CD14-positive monocyte (primary cell): ENCODE measurements around the gene APOBEC2. TPM values are rescaled to one million over a fixed set of nuclear protein-coding genes. Genes with fewer than 3 reads are reported as not detected.
A peak's percentile ranks its signal among the peaks of the same experiment; 100 is the strongest.

ENCODE experiments used
- DNase-seq, 3 donors: peaks; one replicate each; pipeline ENCODE4 v3.0.0-alpha.2; 2011 to 2022
- H2AFZ ChIP-seq: 2 replicates; pipeline ENCODE4 v1.6.0; 2012; ENCODE audit warnings: mild to moderate bottlenecking, low read depth, low read length, inconsistent platforms; ENCODE audit not compliant: insufficient read depth, poor library complexity, severe bottlenecking
- H3K27ac ChIP-seq, 2 donors: 1 replicate in 1 of 2; 2 replicates in 1 of 2; pipeline ENCODE4 v1.5.1; 2012 to 2013; ENCODE audit warnings: low read length in 2 of 2, control low read depth in 1 of 2, inconsistent platforms in 1 of 2, low read depth in 1 of 2, mild to moderate bottlenecking in 1 of 2
- H3K27me3 ChIP-seq, 2 donors: one replicate each; pipeline versions ENCODE4 v1.6.0 to v1.6.1; 2011 to 2013; ENCODE audit warnings: low read length in 2 of 2; ENCODE audit not compliant: control insufficient read depth in 2 of 2, insufficient read depth in 2 of 2
- H3K36me3 ChIP-seq, 2 donors: replicated peaks in 1 of 2; 1 replicate in 1 of 2; 2 replicates in 1 of 2; pipeline versions ENCODE4 v1.5.1 to v1.6.1; 2012 to 2013; ENCODE audit warnings: low read length in 2 of 2, control low read depth in 1 of 2, inconsistent platforms in 1 of 2, mild to moderate bottlenecking in 1 of 2; ENCODE audit not compliant: insufficient read depth in 2 of 2, control insufficient read depth in 1 of 2
- H3K4me1 ChIP-seq, 2 donors: 1 replicate in 1 of 2; 2 replicates in 1 of 2; pipeline versions ENCODE4 v1.5.1 to v1.6.1; 2012 to 2013; ENCODE audit warnings: low read length in 2 of 2, control low read depth in 1 of 2, inconsistent platforms in 1 of 2, mild to moderate bottlenecking in 1 of 2, moderate library complexity in 1 of 2; ENCODE audit not compliant: insufficient read depth in 2 of 2, control insufficient read depth in 1 of 2
- H3K4me2 ChIP-seq: replicated peaks from 2 replicates; pipeline ENCODE3; 2012; ENCODE audit warnings: low read length, moderate library complexity, mild to moderate bottlenecking; ENCODE audit not compliant: poor library complexity, severe bottlenecking; ENCODE audit errors: extremely low read depth
- H3K4me3 ChIP-seq, 3 experiments: fragments of 200-600 bp in 1 of 3; sonication (generic) in 1 of 3; replicated peaks in 1 of 3; 1 replicate in 2 of 3; 2 replicates in 1 of 3; pipeline ENCODE4 v1.5.1; 2011 to 2013; ENCODE audit warnings: low read length in 3 of 3, mild to moderate bottlenecking in 3 of 3, control low read depth in 2 of 3, low read depth in 2 of 3, inconsistent platforms in 1 of 3, moderate library complexity in 1 of 3
- H3K79me2 ChIP-seq: 2 replicates; pipeline ENCODE4 v1.6.0; 2012; ENCODE audit warnings: mild to moderate bottlenecking, control low read depth, inconsistent platforms, low read length, moderate library complexity; ENCODE audit not compliant: insufficient read depth
- H3K9ac ChIP-seq: 2 replicates; pipeline ENCODE4 v1.6.0; 2017; ENCODE audit warnings: low read length, mild to moderate bottlenecking; ENCODE audit not compliant: insufficient read depth, poor library complexity, severe bottlenecking
- H3K9me3 ChIP-seq, 2 donors: replicated peaks in 1 of 2; 1 replicate in 1 of 2; 2 replicates in 1 of 2; pipeline versions ENCODE4 v1.5.1 to v1.6.1; 2012 to 2013; ENCODE audit warnings: low read length in 2 of 2, control low read depth in 1 of 2; ENCODE audit not compliant: control insufficient read depth in 1 of 2, insufficient read depth in 1 of 2
- H4K20me1 ChIP-seq: 2 replicates; pipeline ENCODE4 v1.6.0; 2012; ENCODE audit warnings: mild to moderate bottlenecking, low read length, control low read depth, moderate library complexity; ENCODE audit not compliant: insufficient read depth
- H3K27ac Mint-ChIP-seq, 7 donors: one replicate each; pipeline ENCODE4 v1.8.0; 2020; ENCODE audit warnings: mild to moderate bottlenecking in 7 of 7, mixed read lengths in 7 of 7, moderate library complexity in 6 of 7, inconsistent platforms in 2 of 7
- H3K27me3 Mint-ChIP-seq, 3 donors: one replicate each; pipeline ENCODE4 v1.8.0; 2021 to 2022; ENCODE audit warnings: low read depth in 3 of 3, mild to moderate bottlenecking in 3 of 3, mixed read lengths in 3 of 3, moderate library complexity in 3 of 3, inconsistent platforms in 1 of 3
- H3K36me3 Mint-ChIP-seq, 2 donors: one replicate each; pipeline ENCODE4 v1.8.0; 2020; ENCODE audit warnings: mixed read lengths in 2 of 2, inconsistent platforms in 1 of 2, mild to moderate bottlenecking in 1 of 2
- H3K4me1 Mint-ChIP-seq: one replicate; pipeline ENCODE4 v1.8.0; 2020; ENCODE audit warnings: mild to moderate bottlenecking, mixed read lengths
- H3K4me3 Mint-ChIP-seq, 2 donors: one replicate each; pipeline ENCODE4 v1.8.0; 2020; ENCODE audit warnings: mild to moderate bottlenecking in 2 of 2, mixed read lengths in 2 of 2, moderate library complexity in 1 of 2
- H3K9me3 Mint-ChIP-seq, 7 donors: one replicate each; pipeline ENCODE4 v1.8.0; 2020 to 2022; ENCODE audit warnings: mixed read lengths in 7 of 7, mild to moderate bottlenecking in 6 of 7, moderate library complexity in 6 of 7, inconsistent platforms in 2 of 7
- WGBS: methylation state at CpG from one replicate; pipeline ENCODE4 v1.1.5; 2013; ENCODE audit warnings: missing lambda C conversion rate; ENCODE audit not compliant: insufficient coverage; 5-methylcytosine and 5-hydroxymethylcytosine counted together
- intact Hi-C, 2 donors: fragments of 100-400 bp; cut with micrococcal nuclease; formaldehyde crosslinking; loops; one replicate each; pipeline versions ENCODE4 v1.15.0 to v1.15.1; 2023
- polyA plus RNA-seq, 3 donors: library from polyadenylated mRNA; depleted of rRNA in 1 of 3; unstranded in 2 of 3; stranded (reverse) in 1 of 3; fragments of 300-500 nt in 2 of 3; fragments of >200 nt in 1 of 3; fragmentation: Illumina TruSeq in 2 of 3; gene quantifications; 1 replicate in 2 of 3; 2 replicates in 1 of 3; pipeline ENCODE4 v1.2.3, GENCODE V29; 2012 to 2021
- TF ChIP-seq, protein P1 (sequence below): fragments of 200-600 bp; IDR thresholded peaks from one replicate; pipeline ENCODE4 v1.8.0; 2022; ENCODE audit warnings: antibody characterized with exemption, mild to moderate bottlenecking

Gene APOBEC2
- polyA plus RNA-seq, 3 donors: 0.14 to 0.42 TPM; not detected in 1

DNA sequence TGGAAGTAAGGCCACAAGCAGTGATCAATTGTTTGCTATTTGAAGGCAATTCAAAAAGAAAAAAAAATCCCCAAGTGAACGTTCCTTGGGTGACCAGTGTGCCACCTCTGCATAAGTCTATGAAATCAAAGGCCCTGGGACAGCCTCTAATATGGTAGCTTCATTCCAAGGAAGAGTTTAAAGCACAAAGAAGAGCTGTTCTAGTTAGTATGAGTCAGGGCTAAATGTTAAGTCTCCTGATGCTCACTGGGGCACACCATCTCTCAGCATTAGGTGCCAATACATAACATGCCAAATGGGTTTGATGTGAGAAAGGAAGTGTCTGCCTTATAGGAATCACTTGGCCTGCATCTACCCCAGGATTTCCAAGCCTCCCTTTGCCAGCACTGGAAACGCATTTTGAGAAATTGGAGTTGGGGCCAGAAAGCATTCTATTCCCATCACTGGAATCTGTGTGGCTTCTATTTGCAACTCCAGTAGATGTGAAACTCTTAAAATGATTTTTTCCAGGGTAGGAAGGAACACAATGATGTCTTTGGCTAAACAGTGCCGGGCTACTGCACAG, 27.0 kb upstream of the APOBEC2 start:
- Mint-ChIP-seq H3K4me3 (no peak overlapping the region), H3K9me3 (peaks cover 0 to 2% (median 0%) of the 10 kb centered on the region in 7 donors), H3K36me3 (no peaks in the 10 kb centered on the region), H3K27ac (peak overlapping the region in 1 of 7 donors; percentile 39), H3K27me3 (peaks cover 0 to 5% (median 4%) of the 10 kb centered on the region in 3 donors), H3K4me1 (peaks cover 28% of the 10 kb centered on the region)
- intact Hi-C loops: no loop called here
- H4K20me1 ChIP-seq: no peaks in the 10 kb centered on the region
- WGBS: 100% methylated on average over 1 of the region's 3 CpGs
- H3K4me2 ChIP-seq: no peak overlapping the region
- DNase-seq: no peak
- H3K36me3 ChIP-seq: no peaks in the 10 kb centered on the region
- no peak overlapping the region for H3K9ac ChIP-seq
- no peaks in the 10 kb centered on the region for H3K27me3 ChIP-seq
- no peaks in the 10 kb centered on the region for H3K79me2 ChIP-seq
- TF ChIP-seq, protein P1, sequence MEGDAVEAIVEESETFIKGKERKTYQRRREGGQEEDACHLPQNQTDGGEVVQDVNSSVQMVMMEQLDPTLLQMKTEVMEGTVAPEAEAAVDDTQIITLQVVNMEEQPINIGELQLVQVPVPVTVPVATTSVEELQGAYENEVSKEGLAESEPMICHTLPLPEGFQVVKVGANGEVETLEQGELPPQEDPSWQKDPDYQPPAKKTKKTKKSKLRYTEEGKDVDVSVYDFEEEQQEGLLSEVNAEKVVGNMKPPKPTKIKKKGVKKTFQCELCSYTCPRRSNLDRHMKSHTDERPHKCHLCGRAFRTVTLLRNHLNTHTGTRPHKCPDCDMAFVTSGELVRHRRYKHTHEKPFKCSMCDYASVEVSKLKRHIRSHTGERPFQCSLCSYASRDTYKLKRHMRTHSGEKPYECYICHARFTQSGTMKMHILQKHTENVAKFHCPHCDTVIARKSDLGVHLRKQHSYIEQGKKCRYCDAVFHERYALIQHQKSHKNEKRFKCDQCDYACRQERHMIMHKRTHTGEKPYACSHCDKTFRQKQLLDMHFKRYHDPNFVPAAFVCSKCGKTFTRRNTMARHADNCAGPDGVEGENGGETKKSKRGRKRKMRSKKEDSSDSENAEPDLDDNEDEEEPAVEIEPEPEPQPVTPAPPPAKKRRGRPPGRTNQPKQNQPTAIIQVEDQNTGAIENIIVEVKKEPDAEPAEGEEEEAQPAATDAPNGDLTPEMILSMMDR: no peak
- no peak overlapping the region for H3K4me3 ChIP-seq
- no peak overlapping the region for H2AFZ ChIP-seq
- peaks cover 22 to 27% of the 10 kb centered on the region in 2 donors for H3K4me1 ChIP-seq
- no peak overlapping the region for H3K27ac ChIP-seq
- H3K9me3 ChIP-seq: no peaks in the 10 kb centered on the region

DNA sequence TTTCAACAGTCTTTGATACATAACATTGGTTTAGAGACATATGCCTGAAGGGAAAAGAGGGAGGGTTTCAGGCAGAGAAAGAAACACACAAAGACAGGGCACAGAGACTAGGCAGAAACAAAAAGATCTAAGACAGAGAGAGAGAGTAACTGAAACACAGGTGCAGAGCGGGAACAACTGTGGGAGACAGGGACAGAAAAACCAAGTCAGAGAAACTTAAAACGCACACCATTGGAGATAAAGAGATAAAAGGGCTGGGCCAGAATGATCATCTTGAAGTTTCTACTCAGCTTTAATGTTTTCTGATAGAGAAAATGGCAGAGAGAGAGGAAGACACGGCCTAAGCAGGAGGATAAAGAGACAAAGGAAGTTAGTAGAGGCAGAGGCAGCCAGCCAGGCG, 25.8 kb upstream of the APOBEC2 start:
- TF ChIP-seq, protein P1: no peak
- peak overlapping the region; percentile 90 for H3K4me2 ChIP-seq
- no peak overlapping the region for H3K9ac ChIP-seq
- no peak overlapping the region for H3K27ac ChIP-seq
- H3K9me3 Mint-ChIP-seq: peaks cover 0 to 2% (median 0%) of the 10 kb centered on the region in 7 donors
- no peaks in the 10 kb centered on the region for H3K79me2 ChIP-seq
- H3K4me1 ChIP-seq: peaks cover 22 to 27% of the 10 kb centered on the region in 2 donors
- no peaks in the 10 kb centered on the region for H3K36me3 Mint-ChIP-seq
- H3K4me1 Mint-ChIP-seq: peaks cover 28% of the 10 kb centered on the region
- H3K27me3 Mint-ChIP-seq: peaks cover 0 to 5% (median 4%) of the 10 kb centered on the region in 3 donors
- DNase-seq: no peak
- H3K9me3 ChIP-seq: no peaks in the 10 kb centered on the region
- H2AFZ ChIP-seq: peak overlapping the region; percentile 96
- H3K27me3 ChIP-seq: no peaks in the 10 kb centered on the region
- H3K27ac Mint-ChIP-seq: peak overlapping the region in 3 of 7 donors; percentile 7 to 83 (median 52)
- intact Hi-C loops: loop anchor here in 1 of 2 donors (1.0 kb wide), 1 partner anchor 21 kb away; no protein-coding TSS in a partner anchor
- no peaks in the 10 kb centered on the region for H4K20me1 ChIP-seq
- H3K36me3 ChIP-seq: no peaks in the 10 kb centered on the region
- no CpG with 5 or more reads among the region's 4 CpGs for WGBS
- peak overlapping the region; percentile 79 to 96 for H3K4me3 Mint-ChIP-seq
- peak overlapping the region in 2 of 3 experiments; percentile 30 to 76 for H3K4me3 ChIP-seq
